NCI-H1092 treated with DMSO at 0.1 percent for 48 hours (cell line): ENCODE results near the gene TCF4.
A peak's percentile ranks its signal among the peaks of the same experiment; 100 is the strongest.

Source experiments
- DNase-seq: peaks from one replicate; lab custom pipeline; 2025; lab: John Stamatoyannopoulos, UW

Gene TCF4

DNA sequence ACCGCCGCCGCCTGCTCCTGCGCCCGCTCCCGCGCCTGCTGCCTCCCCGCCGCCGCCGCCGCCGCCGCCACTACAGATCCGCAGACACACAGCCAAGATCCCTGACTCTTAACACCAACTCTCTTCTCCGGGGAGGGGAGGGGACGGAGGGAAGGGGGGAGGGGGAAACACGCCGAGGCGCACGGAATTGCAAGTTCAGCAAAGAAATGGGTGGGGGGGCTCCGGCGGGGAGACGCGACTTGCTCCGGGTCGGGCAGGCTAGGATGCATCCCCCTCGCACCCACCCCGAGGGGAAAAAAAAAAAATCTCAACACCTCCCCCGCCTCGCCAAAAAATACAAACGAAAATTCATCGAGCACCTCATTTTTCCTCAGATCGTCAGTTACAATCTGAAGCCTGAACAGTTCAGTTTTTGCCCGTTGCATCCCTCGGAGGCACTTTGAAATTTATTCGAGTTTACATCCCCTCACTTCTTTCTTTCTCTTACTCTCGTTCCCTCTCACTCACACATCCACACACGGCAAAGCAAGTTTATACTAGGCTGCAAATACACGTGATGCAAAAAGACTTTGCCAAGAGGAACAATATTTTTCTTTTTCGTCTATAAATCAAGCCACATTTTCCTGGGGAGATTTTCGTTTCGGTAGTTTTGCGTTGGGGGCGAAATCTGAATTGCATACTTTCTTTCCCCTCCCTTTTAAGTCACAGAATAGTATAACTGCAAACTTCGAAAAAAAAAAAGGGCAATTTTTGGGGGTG, at the start of gene TCF4:
Gene TCF4, minus strand, starts transcription at position 82 of the 759 bp plus-strand sequence. CDS start 1,076 bp downstream, outside the sequence.
- peak; percentile 83 for DNase-seq

DNA sequence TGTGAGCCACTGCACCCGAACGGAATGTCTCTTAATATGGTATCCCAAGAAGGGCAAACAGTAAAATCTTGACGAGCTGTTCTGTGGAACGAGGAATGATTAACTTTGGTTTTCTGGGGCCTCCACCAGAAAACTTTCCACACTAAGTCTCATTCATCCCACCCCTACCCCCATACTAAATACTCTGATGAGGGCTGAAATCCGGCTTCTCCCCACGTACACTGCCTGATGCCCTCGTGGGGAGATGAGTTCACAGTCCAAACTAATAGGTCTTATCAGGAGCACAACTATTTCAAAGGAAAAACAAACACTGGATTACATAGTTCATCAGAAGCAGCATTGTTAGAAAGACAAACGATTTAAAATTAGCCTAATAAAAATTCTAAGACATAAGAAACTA, 49.2 kb upstream of the TCF4 start:
- DNase-seq = no peak

DNA sequence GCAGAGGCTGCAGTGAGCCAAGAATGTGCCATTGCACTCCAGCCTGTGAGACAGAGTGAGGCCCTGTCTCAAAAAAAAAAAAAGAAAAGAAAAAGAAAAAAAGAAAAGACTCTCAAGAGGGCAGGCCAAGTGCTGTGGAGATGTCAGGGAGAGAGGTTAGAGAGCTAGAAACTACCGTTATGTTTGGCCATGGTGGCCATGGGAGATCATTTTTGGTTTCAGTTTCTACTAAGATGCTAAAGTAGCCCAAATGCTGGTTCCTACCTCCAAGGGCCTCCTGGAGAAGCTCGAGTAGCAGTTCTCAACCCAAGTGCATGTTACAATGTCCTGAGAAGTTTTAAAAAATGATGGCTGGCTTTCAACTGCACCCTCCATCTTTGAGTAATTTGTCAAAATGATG, 47.4 kb upstream of the TCF4 start:
- DNase-seq = no peak

DNA sequence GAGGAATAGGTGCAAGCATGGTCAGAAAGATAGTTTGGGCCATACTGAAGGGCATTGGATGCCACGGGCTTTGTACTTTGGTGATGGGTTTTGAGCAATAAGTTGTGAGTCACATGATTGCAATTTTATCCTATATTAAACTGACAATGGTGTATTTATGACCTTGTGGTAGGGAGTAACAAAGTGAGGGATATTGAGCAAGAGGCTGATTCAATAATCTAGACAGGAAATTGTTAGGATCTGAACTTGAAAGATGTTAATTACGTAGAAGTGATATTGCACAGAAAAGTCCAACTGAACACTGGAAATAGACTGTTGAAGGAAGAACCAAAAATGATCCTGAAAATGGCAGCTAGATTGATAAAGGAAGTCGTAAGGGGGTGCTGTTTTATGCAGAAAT, 46.6 kb upstream of the TCF4 start:
- no peak for DNase-seq

- DNase-seq = no peak
These were observed 45.0 kb upstream of the TCF4 start for GRCh38 chr18:55633032-55633431.

DNA sequence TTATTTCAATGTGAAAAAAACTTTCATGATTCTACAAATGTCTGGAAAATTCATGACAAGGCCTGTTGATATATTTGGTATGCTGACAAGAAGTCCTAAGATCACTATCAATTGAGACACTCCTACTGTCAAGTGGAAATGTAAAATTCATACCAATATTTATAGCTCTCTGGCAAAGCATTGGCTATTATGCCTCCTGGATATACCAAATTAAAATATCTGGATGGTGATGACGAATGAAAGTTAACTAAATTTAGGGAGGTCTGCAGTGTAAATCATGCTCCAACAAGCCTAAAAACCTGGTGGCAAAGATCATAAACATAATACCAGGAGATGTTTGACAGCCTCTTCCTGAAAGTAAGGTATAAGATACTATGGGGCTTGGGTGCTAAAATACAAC, 41.1 kb upstream of the TCF4 start:
- DNase-seq = no peak

DNA sequence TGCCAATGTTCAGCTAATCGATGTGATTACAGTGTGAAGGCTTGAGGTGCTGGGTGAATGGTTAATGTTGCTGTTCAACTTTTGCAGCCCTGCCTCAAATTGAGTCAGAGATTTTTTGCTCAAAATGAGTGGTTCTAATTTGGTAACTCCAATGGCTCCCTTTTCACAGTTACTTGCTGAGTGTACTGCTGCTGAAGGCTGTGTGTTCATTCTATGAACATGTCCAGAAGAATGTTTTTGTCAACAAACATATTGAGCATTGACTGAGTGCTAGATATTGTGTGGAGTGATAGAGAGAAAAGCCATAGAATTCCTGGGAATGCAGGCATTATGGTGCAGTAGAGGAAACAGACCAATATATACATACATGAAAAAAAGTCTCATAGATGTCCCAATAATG, 39.0 kb upstream of the TCF4 start:
- DNase-seq = no peak

DNA sequence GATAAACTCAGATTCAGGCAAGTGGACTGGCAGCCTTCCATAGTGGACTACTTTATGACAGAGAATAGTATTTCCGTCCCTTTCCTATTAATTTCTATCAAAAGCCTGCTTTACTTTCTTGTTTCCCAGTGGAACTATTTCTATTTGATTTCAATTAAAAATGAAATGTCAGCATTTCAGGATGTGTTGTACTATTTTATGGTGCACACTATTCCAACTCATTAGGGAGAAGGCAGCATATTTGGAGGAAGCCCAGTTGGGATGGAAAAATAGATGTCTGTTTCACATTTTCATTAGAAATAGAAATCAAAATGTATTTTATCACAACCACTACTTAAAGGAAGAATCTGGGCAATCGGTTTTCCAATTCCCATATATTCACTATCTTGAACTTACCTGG, 37.9 kb upstream of the TCF4 start:
- no peak for DNase-seq

GRCh38 chr18:55623626-55624025, 35.6 kb upstream of the TCF4 start:
- no peak for DNase-seq

DNA sequence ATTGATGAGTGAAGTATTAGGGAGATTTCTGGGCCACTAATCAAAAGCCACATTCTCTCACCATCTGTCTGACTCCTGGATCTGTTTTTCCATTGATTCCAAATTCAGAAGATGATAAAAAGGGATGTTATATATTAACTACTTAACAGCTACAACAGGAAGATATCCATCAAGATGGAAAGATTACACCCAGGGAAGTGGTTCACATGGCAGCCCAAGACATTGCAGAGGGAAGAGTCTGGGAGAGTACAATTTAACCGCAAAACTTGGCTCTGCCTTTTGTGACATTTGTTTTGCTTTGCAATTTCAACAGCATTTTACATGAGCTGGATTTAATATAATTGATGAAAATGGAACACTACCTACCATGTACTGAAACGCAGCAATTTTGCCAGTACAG, 22.5 kb upstream of the TCF4 start:
- no peak for DNase-seq

- DNase-seq = no peak
These were observed 21.3 kb upstream of the TCF4 start for GRCh38 chr18:55609160-55609825.

DNA sequence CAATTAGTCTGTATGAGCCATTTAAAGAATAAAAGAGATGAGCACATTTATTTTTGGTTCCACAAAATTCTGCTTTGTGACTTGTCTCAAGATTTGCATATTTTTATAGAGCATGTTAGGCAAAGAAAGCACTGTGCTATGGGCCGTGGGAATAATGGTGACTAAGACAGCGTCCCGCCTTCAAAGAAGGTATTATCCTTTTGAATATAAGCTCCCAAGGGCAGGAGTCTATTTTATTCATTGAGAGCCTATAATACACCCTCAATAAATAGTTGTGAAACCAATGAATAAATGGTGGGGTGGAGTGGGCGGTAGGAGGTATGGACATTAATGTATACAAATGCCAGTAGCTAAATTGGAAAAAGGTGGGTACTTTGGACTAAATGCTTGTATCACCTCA, 20.5 kb upstream of the TCF4 start:
- no peak for DNase-seq

GRCh38 chr18:55607773-55608172, 19.8 kb upstream of the TCF4 start:
- no peak for DNase-seq

DNA sequence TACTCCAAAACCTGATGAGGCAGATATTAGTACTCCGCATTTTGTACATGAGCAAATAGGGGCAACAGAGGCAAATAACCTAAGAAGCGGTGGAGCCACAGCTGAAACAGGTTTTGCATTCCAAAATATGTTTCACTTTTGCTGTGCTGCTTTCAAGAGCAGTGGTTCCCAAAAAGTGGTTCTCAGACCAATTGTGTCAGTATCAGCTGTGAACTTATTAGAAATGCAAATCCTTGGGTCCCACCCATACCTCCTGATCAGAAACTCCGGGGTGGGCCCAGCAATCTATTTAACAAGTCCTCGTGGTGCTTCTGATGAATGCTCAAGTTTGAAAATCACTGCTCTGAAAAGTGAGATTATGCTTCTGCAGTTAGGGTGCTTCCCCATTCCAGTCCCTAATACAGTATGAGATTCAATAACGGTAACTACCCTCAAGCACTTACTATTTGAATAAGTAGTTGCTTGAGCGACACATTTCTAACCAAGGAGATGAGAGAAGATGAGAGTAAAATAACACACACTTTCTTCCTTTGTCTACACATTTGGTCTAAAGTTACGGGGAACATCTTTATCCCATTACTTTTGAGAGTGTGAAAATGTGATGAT, 17.8 kb upstream of the TCF4 start:
- no peak for DNase-seq

DNA sequence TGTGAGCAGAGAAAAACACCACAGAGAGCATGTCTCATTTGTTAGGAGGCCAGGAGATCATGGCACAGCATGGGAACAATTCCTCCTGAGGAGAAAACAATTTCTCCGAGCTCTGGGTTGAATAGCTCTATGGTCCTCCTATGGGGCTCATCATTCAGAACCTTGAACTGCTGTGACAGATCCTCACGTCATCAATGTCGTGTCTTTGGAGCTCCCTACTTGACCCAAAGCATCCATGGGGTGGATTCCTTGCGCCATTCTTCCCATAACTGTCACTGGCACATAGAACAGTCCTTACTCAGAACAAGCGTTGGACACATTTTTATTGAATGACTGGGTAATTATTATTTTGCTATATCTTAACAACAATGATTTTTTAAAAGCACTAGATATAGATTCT, 15.8 kb upstream of the TCF4 start:
- no peak for DNase-seq

DNA sequence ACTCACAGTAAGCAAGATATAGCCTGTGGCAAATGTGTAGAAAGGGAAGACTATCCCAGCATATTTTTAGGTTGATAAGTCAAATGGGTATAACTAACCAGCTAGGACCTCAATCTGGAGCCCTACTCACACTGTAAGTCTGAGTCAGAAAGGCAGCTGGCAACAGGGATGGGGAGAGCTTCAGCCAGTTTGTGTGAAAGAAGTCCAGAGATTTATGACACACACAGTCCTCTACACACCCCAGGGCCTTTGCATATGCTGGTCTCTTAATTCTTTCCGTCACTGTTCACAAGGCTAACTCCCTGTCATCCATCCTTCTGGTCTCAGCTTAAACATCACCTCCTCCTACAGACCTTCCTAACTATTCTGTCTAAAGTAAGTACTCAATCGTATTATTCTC, 5.9 kb upstream of the TCF4 start:
- no peak for DNase-seq

GRCh38 chr18:55592572-55592971, 4.6 kb upstream of the TCF4 start:
- no peak for DNase-seq

- DNase-seq = no peak
These were observed 4.1 kb upstream of the TCF4 start for GRCh38 chr18:55592106-55592505.

GRCh38 chr18:55589625-55590291, 1.8 kb upstream of the TCF4 start:
- DNase-seq = peak; percentile 98

DNA sequence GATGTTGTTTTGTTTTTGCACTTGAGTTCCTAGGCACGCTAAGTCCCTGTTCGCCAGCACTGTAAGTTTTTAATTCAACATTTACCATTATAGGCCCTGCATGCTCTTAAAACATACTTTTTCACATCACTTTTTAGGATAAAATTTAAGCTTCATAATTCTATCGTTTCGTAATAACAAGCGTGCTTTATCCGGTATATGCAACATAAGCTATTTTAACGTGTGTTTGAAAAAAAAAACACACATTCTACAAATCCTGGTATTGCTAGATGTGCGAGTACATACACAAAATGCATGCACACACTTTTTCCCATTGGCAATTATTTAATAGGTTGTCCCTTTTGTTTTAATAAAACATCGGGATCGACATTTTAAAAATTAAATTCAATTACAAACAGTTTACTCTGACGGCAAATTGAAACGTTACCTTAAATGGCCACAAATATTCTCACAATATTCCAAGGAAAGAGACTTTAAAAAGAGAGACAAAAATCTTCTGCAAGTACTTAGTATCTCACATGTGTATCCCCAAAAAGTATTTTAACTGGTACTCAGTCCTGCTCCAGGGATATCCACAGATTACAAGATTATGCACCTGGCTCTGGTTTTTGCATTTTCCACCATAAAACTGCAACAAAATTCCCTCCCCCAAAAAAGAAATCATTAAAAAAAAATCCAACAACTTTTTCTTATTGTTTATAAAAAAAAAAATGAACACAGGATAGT, 1.0 kb upstream of the TCF4 start:
- DNase-seq = peak; percentile 73

- peak; percentile 47 for DNase-seq
These were observed 428 bp downstream of the TCF4 start for GRCh38 chr18:55587418-55588110.
